Measurements from ENCODE around the gene RNF31. TPM values are rescaled to one million over a fixed set of nuclear protein-coding genes. Genes with fewer than 3 reads are reported as not detected.

The RNF31 gene
- total and polyA plus RNA-seq, 2 of the 13 experiments (the other 11 are each of a cell fraction or from before 2014, with no cell fraction given): 48.2 to 86.8 TPM

DNA sequence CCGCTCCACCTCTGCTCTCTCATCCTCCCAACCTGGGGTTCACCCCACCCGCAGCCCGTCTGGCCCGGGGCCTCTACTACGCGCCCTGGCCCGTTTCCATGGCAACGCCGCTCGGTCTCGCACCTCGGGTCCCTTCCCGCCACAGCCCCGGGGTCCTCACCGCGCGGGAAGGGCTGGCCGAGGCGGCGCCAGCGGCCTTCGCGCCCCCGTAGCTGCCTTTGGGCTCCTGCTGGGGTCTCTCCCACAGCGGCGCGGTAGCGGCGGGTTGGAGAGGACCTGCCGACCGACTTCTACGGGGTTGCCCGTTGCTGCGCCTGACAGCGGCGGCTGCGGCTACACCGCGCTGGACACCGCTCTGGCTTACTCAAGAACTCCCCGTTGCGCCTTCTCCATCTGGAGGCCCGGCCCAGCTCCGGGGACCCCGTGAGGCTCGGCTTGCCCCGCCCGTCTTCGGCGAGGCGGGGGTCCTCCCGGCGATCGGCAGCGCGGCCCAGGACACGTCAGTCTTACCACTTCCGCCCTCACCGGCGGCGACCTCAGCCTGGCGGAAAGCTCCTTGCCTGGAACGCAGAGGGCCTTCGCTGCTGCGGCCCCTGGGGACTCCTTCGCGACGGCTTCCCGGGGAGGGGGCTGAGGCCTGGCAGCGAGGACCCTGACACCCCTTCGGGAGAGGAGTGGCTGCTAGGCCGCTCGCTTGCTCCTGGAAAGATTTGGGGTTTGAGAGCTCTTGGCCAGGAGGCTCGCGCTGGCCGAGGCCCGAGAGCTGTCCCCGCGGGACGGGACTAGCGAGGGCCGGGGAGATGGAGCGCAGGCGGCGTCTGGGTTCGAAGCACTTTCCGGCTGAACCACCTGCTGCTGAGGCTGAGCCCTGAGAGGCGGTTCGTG, 48.1 kb downstream of the RNF31 start, which contains the start of gene TM9SF1 (continued):
- TF ChIP-seq ZNF296 (CRISPR knock-in tag; conservative IDR thresholded peaks at IDR 0.05) (no peak), BCL6 (CRISPR knock-in tag; IDR thresholded peaks at IDR 0.05) (peak; percentile 80), ZNF496 (CRISPR knock-in tag; IDR thresholded peaks at IDR 0.05; ENCODE audit: insufficient replicate concordance) (no peak), FIP1L1 (IDR thresholded peaks at IDR 0.05; ENCODE audit: borderline replicate concordance, insufficient read depth, low read depth, low read length) (no peak; the same call in 1 of the 2 replicates), FLYWCH1 (CRISPR knock-in tag; IDR thresholded peaks at IDR 0.05) (peak; percentile 75; the same call in 1 of the 2 replicates), ZNF607 (CRISPR knock-in tag; IDR thresholded peaks at IDR 0.05; ENCODE audit: borderline replicate concordance) (peak; percentile 98), ZNF749 (CRISPR knock-in tag; IDR thresholded peaks at IDR 0.05; ENCODE audit: borderline replicate concordance) (peak; percentile 98; the same call in 1 of the 2 replicates), IKZF4 (CRISPR knock-in tag; IDR thresholded peaks at IDR 0.05; ENCODE audit: borderline replicate concordance, low read depth, not compliant biosample characterization) (peak; percentile 99), JUND (CRISPR knock-in tag; IDR thresholded peaks at IDR 0.05) (peak; percentile 85)
- TF ChIP-seq, protein P1, sequence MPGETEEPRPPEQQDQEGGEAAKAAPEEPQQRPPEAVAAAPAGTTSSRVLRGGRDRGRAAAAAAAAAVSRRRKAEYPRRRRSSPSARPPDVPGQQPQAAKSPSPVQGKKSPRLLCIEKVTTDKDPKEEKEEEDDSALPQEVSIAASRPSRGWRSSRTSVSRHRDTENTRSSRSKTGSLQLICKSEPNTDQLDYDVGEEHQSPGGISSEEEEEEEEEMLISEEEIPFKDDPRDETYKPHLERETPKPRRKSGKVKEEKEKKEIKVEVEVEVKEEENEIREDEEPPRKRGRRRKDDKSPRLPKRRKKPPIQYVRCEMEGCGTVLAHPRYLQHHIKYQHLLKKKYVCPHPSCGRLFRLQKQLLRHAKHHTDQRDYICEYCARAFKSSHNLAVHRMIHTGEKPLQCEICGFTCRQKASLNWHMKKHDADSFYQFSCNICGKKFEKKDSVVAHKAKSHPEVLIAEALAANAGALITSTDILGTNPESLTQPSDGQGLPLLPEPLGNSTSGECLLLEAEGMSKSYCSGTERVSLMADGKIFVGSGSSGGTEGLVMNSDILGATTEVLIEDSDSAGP (CRISPR knock-in tag; IDR thresholded peaks at IDR 0.05; ENCODE audit: borderline replicate concordance): no peak
- TF ChIP-seq, protein P2, sequence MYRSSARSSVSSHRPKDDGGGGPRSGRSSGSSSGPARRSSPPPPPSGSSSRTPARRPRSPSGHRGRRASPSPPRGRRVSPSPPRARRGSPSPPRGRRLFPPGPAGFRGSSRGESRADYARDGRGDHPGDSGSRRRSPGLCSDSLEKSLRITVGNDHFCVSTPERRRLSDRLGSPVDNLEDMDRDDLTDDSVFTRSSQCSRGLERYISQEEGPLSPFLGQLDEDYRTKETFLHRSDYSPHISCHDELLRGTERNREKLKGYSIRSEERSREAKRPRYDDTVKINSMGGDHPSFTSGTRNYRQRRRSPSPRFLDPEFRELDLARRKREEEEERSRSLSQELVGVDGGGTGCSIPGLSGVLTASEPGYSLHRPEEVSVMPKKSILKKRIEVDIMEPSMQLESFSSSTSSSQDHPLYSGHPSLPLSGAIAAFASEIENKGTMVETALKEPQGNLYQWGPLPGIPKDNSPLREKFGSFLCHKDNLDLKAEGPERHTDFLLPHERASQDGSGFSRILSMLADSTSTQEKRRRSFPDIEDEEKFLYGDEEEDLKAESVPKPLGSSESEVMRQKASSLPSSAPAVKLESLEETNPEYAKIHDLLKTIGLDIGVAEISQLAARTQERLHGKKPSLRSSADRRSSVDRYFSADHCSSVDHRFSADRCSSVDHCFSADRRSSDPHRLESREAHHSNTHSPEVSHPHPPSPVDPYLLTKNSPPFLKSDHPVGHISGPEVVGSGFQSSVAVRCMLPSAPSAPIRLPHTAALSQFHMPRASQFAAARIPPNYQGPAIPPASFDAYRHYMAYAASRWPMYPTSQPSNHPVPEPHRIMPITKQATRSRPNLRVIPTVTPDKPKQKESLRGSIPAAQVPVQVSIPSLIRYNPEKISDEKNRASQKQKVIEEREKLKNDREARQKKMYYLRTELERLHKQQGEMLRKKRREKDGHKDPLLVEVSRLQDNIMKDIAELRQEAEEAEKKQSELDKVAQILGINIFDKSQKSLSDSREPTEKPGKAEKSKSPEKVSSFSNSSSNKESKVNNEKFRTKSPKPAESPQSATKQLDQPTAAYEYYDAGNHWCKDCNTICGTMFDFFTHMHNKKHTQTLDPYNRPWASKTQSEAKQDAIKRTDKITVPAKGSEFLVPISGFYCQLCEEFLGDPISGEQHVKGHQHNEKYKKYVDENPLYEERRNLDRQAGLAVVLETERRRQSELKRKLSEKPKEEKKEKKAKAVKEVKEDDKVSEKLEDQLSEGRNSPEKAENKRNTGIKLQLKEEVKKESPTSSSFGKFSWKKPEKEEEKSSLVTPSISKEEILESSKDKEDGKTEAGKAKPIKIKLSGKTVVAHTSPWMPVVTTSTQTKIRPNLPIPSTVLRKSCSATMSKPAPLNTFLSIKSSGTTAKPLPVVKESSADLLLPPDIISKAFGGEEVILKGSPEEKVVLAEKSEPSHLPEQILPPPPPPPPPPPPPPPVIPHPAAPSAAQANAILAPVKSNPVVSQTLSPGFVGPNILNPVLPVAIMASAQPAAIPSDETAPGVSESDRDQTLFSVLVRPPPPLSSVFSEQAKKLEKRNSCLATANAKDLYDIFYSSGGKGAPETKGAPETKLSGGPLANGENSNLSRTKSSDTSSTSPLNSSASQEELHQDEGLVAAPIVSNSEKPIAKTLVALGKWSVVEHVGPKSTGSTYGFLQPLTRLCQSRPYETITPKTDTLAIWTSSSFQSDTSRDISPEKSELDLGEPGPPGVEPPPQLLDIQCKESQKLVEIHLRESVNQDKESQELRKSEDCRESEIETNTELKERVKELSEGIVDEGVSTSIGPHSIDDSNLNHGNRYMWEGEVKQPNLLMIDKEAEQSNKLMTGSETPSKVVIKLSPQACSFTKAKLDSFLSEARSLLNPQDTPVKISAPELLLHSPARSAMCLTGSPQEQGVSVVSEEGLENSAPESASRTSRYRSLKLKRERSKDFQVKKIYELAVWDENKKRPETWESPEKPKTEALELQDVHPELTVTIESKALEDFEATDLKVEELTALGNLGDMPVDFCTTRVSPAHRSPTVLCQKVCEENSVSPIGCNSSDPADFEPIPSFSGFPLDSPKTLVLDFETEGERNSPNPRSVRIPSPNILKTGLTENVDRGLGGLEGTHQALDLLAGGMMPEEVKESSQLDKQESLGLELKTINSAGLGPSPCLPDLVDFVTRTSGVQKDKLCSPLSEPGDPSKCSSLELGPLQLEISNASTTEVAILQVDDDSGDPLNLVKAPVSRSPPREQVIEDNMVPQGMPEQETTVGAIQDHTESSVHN (CRISPR knock-in tag; IDR thresholded peaks at IDR 0.05): peak; percentile 98; the same call in 1 of the 2 replicates
- TF ChIP-seq, protein P3, sequence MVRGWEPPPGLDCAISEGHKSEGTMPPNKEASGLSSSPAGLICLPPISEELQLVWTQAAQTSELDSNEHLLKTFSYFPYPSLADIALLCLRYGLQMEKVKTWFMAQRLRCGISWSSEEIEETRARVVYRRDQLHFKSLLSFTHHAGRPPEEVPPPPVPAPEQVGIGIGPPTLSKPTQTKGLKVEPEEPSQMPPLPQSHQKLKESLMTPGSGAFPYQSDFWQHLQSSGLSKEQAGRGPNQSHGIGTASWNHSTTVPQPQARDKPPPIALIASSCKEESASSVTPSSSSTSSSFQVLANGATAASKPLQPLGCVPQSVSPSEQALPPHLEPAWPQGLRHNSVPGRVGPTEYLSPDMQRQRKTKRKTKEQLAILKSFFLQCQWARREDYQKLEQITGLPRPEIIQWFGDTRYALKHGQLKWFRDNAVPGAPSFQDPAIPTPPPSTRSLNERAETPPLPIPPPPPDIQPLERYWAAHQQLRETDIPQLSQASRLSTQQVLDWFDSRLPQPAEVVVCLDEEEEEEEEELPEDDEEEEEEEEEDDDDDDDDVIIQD (CRISPR knock-in tag; IDR thresholded peaks at IDR 0.05; ENCODE audit: low read depth): 0 out of 2 replicates have a peak, but pooled peaks have one; percentile 66
- TF ChIP-seq, protein P4, sequence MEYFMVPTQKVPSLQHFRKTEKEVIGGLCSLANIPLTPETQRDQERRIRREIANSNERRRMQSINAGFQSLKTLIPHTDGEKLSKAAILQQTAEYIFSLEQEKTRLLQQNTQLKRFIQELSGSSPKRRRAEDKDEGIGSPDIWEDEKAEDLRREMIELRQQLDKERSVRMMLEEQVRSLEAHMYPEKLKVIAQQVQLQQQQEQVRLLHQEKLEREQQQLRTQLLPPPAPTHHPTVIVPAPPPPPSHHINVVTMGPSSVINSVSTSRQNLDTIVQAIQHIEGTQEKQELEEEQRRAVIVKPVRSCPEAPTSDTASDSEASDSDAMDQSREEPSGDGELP (IDR thresholded peaks at IDR 0.05; ENCODE audit: borderline replicate concordance, low read depth): peak; percentile 66; the same call in 1 of the 2 replicates

All from HepG2 (cell line).